ENCODE results near the gene RBP5. TPM values are rescaled to one million over a fixed set of nuclear protein-coding genes. Genes with fewer than 3 reads are reported as not detected.

Gene RBP5
- total and polyA plus RNA-seq, 12 donors = 2.0 to 17.8 (median 9.1) TPM

DNA sequence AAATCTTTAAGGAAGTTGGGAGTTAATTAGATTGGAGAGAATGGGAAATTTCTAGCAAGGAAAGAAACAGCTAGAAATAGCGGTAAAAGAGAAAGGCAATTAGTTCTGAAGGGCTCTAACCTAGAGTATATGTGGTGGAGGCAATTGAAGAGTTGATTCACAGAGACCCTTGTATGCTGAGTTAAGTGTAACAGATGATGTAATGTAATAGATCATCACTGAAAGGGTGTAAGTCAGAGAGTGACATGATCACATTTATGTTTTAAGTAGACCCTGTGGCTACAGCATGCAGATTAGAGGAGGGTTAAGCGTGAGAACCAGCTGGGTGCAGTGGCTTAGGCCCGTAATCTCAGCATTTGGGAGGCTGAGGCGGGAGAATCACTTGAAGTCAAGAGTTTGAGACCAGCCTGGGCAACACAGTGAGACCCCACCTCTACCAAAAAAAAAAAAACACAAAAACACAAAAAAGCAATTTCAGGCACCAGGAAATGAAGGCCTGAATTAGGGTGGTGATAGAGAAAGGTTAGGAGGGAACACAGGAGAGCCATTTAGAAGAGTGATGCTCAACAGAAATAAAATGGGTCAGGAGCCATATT lies 3.0 kb downstream of the RBP5 start:
- no peak for TF ChIP-seq POLR2A (IDR thresholded peaks at IDR 0.05)
- TF ChIP-seq, protein P1, sequence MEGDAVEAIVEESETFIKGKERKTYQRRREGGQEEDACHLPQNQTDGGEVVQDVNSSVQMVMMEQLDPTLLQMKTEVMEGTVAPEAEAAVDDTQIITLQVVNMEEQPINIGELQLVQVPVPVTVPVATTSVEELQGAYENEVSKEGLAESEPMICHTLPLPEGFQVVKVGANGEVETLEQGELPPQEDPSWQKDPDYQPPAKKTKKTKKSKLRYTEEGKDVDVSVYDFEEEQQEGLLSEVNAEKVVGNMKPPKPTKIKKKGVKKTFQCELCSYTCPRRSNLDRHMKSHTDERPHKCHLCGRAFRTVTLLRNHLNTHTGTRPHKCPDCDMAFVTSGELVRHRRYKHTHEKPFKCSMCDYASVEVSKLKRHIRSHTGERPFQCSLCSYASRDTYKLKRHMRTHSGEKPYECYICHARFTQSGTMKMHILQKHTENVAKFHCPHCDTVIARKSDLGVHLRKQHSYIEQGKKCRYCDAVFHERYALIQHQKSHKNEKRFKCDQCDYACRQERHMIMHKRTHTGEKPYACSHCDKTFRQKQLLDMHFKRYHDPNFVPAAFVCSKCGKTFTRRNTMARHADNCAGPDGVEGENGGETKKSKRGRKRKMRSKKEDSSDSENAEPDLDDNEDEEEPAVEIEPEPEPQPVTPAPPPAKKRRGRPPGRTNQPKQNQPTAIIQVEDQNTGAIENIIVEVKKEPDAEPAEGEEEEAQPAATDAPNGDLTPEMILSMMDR (IDR thresholded peaks at IDR 0.05) = no peak
- Histone ChIP-seq H3K27me3 (no peaks in the 10 kb centered on the region), H3K27ac (no peak overlapping the region), H3K4me1 (replicated peaks in 1 of 2) (peaks cover 23 to 41% of the 10 kb centered on the region in 2 donors), H3K36me3 (replicated peaks in 1 of 2) (no peaks in the 10 kb centered on the region), H3K9me3 (replicated peaks in 1 of 3) (no peaks in the 10 kb centered on the region), H3K4me3 (no peak overlapping the region)
- 69 to 96% (median 79%) methylated on average over 4 of the region's 4 CpGs for WGBS, 4 donors
- DNase-seq = no peak
- intact Hi-C loops (cut with DNase I) = no loop called here

DNA sequence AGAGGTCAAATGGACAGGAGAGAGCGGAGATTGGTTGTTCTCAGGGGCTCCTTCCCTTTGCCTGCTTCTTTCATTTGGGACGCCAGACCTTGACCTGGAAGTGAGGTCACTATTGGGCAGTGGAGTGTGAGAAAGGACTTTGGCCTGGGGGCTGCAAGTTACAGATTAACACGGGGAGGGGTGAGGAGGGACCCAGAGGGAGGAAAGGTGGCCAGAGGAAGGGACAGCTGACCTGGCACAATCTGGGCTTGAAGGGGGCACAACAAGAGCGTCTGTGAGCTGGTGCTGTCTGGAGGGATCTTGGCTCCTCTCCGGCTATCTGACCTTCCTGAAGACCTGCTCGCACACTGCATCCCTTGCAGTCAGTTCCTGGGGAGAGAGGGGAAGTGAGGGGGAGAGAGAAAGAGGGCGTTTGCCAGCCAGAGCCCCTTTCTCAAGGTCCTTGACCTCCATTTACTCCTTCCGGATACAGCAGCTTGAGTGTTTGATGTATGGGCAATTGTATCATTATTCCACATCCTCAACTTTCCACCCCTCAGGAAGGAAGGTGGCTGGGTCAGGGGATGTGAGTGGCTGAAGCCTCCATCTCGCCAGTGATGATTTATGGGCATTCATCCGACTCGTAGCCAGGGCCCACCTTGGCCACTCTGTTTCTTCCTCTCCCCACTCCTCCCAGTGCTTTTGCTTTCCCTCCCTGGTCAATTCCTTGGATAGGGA lies 4.7 kb downstream of the RBP5 start:
- Histone ChIP-seq H3K36me3 (replicated peaks in 1 of 2) (no peaks in the 10 kb centered on the region), H3K9me3 (replicated peaks in 1 of 3) (no peaks in the 10 kb centered on the region), H3K27ac (peak overlapping the region in 2 of 5 donors; percentile 63 to 67), H3K4me3 (no peak overlapping the region), H3K4me1 (replicated peaks in 1 of 2) (peaks cover 8 to 34% of the 10 kb centered on the region in 2 donors), H3K27me3 (no peaks in the 10 kb centered on the region)
- intact Hi-C loops (cut with DNase I) = no loop called here
- peak in 3 of 7 donors; percentile 29 to 39 (median 38) for DNase-seq
- TF ChIP-seq POLR2A (IDR thresholded peaks at IDR 0.05) = no peak
- TF ChIP-seq, protein P1 (IDR thresholded peaks at IDR 0.05) = no peak
- WGBS, 4 donors = 48 to 56% (median 50%) methylated on average over 11 of the region's 11 CpGs

DNA sequence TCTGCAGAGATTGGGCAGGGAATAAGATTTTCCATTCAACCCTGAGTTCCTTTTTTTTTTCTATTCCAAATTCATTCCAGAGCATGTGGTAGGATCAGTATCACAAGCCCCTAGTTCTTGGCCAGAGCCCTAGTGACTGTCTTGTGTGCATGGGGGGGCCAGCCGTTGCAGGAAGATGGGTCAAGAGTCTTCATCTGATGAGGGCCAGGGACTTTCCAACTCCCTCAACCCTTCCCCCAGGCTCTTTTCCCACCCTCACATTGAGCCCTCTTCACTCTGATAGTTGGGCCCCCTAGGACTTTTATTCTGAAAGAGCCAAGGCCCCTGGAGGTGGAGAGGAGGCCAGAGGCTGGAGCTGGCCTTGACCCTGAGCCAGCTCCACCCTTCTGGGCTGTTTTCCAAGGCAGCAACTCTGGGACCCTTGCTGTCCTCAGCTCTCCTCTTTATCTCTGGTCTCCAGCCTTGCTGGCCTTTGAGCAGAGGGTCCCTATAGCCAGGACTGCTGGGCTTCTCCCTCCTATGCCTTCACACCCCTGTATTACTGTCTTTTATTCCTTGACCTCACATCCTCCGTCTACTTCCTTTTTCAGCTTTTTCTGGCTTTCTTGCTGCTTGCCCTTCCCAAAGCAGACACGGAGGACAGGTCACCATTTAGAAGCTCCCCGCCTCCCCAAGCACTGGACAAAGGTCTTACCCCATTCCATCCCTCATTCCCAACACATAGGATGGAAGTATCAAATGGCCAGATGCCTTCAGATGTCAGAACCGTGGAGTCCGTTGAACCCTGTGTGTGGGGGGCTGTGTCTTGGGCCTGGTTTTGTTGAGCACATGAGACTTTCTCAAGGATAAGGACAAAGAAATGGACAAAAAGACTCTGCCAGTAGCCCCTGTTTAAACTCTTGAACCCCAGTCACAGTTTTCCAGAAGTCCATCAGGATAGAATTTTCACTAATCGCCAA lies 5.6 kb downstream of the RBP5 start:
- no peaks in the 10 kb centered on the region for H3K27me3 ChIP-seq
- 53 to 59% (median 56%) methylated on average over 7 of the region's 7 CpGs for WGBS, 4 donors
- no peak for DNase-seq
- peaks cover 7 to 26% of the 10 kb centered on the region in 2 donors for H3K4me1 ChIP-seq (replicated peaks in 1 of 2)
- no peaks in the 10 kb centered on the region for H3K36me3 ChIP-seq (replicated peaks in 1 of 2)
- TF ChIP-seq, protein P1 (IDR thresholded peaks at IDR 0.05) = no peak
- TF ChIP-seq POLR2A (IDR thresholded peaks at IDR 0.05) = no peak
- no peaks in the 10 kb centered on the region for H3K9me3 ChIP-seq (replicated peaks in 1 of 3)
- H3K4me3 ChIP-seq = no peak overlapping the region
- peak overlapping the region in 2 of 5 donors; percentile 63 to 67 for H3K27ac ChIP-seq
- intact Hi-C loops (cut with DNase I) = no loop called here

DNA sequence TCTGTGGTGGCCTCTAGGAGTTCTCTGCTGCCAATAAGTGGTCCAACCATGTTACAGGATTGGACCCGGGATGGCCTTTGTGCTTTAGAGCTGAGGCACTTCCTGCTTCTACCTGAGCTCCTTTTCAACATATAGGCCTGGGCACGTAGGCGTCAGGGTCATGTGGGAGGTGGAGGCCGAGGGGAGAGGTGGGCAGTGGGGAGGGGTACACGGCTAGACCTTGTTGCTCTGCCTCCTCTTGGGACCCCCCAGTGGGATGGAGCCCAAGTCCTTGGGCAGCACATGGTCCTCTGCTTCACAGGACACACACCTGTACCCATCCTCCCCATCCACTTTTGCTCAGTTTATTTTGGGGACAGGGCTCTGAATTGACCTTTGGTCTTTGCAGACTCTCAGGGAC lies 7.4 kb downstream of the RBP5 start:
- no peak for DNase-seq
- H3K36me3 ChIP-seq (replicated peaks in 1 of 2) = peaks cover 0 to 2% of the 10 kb centered on the region in 2 donors
- TF ChIP-seq POLR2A (IDR thresholded peaks at IDR 0.05) = no peak
- TF ChIP-seq, protein P1 (IDR thresholded peaks at IDR 0.05) = no peak
- intact Hi-C loops (cut with DNase I) = no loop called here
- no peak overlapping the region for H3K4me3 ChIP-seq
- no peaks in the 10 kb centered on the region for H3K27me3 ChIP-seq
- H3K4me1 ChIP-seq (replicated peaks in 1 of 2) = peaks cover 7 to 26% of the 10 kb centered on the region in 2 donors
- no peaks in the 10 kb centered on the region for H3K9me3 ChIP-seq (replicated peaks in 1 of 3)
- H3K27ac ChIP-seq = no peak overlapping the region
- WGBS, 4 donors = 75 to 95% (median 78%) methylated on average over 2 to 5 of the region's 5 CpGs

All from adrenal gland (tissue), 12 donors.